Stimulated activated CD4-positive, alpha-beta T cell treated with anti-CD3 and anti-CD28 coated beads, TNF-alpha, amount 100 ng/mL, for 4 hours (primary cell): ENCODE data around the gene ARL14EP.

Source experiments
- DNase-seq, 3 experiments: peaks; one replicate each; pipeline ENCODE4 v3.0.0-alpha.2; 2020; ENCODE audit warnings: low read depth in 3 of 3

The ARL14EP gene

GRCh38 chr11:30326906-30327305, 4.0 kb downstream of the ARL14EP start:
- DNase-seq = no peak

- DNase-seq = no peak
These were observed 5.8 kb downstream of the ARL14EP start for GRCh38 chr11:30328681-30329080.

GRCh38 chr11:30329150-30329940, 6.4 kb downstream of the ARL14EP start:
- DNase-seq = no peak

- DNase-seq = no peak
These were observed 10.5 kb downstream of the ARL14EP start for GRCh38 chr11:30333405-30333804.

- DNase-seq = no peak
These were observed 19.8 kb downstream of the ARL14EP start for GRCh38 chr11:30342736-30343166.

- DNase-seq = no peak
These were observed 21.2 kb downstream of the ARL14EP start for GRCh38 chr11:30344085-30344484.

- no peak for DNase-seq
These were observed 22.7 kb downstream of the ARL14EP start for GRCh38 chr11:30345644-30346043.

DNA sequence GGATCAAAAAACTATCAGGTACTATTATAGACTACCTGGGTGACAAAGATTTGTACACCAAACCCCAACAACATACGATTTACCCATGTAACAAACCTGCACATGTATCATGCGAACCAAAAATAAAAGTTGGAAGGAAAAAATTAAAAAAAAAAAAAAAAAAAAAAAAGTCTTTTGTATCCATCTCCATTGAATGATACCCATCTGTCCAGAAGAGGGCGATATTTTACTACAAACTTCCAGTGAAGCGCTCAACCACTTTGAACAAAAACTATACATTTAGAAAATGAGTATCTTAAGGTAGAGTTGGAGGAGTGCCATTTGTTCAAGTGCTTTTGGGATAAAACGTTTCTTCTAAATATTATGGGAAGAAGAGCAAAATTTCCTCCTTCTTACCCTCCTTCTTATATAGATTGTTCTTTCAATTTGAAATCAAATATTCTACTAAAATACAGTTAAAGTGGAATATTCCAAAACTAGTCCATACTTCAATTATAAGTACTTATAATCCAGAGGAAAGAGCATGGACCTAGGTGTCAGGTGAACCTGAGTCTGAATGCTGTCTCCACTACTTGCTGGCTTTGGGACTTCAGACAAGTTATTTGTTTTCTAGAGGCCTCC, 23.3 kb downstream of the ARL14EP start:
- no peak for DNase-seq

DNA sequence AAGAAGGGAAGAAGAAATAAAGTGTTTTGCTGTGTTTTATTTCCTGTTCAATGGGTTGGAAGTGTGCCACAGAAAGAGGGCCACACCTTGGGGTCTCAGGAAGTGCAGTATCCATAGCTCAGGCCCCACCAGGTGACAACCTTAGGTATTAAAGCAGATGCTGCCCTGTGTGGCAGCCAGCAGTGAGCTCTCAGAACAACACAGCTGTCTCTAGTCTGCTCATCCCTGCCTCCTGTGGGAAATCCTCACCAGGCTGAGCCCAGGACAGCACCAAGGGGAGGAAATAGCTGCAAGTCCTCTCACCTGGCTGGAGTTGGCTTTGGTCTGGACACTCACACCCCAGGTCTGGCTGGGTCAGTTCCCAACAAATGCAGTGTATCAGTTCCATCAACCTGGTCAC, 25.1 kb downstream of the ARL14EP start:
- no peak for DNase-seq

DNA sequence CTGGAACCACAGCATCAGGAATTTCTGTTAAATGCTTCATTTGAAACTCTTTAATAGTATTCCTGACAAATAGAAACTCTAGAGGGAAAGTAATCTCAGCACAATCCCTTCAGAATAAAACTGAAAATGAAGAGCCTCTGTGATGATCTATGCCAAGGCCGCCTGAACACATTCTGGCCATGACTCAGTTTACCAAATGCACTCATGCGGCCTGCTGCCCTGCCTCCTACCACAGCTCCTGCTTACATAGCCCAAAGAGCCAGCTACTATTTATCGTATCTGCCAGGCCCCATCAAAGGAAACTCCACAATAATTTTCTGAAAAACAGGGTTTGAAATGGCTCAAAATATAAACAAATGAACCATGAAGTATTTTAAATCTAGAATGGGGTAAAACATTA, 27.0 kb downstream of the ARL14EP start:
- no peak for DNase-seq

GRCh38 chr11:30350384-30350783, 27.5 kb downstream of the ARL14EP start:
- DNase-seq = no peak

DNA sequence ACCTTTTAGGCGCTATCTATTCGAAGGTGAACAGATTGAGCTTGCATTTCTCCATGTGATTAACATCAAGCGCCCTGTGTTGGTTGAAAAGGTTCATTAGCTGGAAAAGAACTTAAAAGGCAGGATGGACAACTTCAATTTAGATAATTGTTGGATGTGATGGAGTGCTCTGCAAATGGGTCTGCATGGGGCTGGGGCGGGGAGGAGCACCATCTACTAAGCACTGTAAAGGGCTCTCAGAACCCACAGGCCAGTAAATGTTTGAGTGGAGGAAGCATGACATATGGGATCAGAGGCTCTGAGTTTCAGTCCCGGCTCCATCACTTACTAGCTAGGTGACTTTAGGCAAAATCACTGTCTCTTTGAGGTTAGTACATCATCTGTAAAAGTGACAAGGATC, 28.2 kb downstream of the ARL14EP start:
- no peak for DNase-seq

GRCh38 chr11:30356391-30356790, 33.5 kb downstream of the ARL14EP start:
- DNase-seq = no peak

DNA sequence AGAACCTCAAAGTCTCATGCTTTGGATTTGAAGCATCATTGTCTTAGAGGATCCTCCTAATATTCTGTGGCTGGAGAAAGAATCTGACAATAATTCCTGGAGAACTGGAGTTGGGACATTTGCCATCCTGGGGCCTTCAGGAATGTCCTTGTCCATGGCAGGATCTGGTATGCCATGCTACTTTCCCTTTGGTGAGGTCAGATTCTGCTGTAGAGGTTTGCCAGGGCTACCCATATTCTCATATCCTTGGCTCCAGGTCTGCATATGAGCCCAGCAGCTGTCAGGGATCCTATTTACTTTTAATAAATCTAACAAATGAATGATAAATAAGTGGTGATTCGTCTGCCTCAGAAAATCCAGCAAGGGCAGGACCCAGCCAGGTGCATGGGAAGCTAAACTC, 35.0 kb downstream of the ARL14EP start:
- DNase-seq = no peak

DNA sequence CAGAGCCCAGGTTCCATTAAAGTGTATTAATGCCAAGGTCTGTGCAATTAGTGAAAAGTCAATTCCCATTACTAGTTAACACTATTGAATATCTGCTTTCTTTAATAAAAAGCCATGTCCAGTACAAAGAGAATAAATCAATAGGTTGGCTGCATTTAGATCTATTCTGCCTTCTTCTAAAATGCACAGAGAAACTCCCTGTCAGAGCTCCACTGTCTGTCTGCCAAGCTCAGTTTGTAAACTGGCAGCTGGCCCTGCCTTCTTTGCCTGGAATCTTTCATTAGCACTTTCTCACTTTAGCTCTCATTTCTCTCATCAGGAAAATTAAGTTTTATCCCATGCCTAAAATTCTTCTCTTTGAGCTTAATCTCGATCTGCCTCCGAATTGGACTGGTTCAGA, 35.6 kb downstream of the ARL14EP start:
- no peak for DNase-seq

DNA sequence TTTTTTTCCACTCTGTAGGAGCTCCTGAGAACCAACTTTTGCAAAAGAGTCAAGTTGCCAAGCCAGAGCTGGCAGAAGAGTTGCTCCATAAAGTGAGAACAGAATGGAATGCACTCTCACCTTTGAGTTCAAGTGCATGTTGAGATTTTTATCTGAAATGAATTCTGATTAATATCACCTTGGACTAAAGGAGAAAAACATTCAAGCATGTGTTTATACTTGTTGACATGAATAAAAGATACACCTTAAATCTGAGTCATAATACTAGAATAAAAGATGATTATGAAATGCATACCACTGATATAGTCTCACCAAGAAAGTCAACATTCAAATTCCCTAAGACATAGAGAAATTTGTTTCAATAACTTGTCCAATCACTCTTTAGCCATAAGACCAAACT, 37.8 kb downstream of the ARL14EP start:
- DNase-seq = no peak

DNA sequence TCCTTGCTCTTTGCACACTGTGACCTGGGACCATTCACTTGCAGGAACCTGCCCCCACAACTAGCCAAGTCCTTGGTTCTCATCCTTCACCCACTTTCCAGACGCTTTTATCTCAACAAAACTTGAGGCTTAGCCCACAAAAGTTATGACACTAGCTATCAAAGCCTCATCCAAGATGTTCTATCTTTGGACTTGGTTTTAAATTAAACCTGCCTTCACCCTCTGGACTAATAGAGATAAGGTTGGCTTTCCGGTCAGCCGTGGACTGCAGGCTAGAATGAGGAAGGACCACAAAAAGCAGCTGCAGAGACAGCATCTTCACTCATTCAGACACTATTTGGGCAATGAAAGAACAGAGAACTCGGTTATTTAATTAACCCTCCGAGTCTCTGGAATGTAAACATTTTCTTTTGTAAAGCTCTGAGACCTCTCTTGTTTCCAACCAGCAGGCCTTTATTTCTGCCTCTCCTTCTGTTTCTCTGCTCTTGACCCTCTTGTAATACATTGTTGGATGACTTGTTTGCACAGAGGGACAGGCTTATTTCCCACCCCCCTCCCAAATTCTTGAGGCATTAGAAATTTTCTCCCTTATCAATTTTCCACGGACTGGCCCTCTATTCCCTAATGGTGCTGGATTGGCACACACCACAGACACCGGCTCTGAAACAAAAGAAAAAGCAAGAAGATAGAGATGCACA, 41.4 kb downstream of the ARL14EP start:
- DNase-seq = no peak

GRCh38 chr11:30364837-30365482, 42.1 kb downstream of the ARL14EP start:
- no peak for DNase-seq

DNA sequence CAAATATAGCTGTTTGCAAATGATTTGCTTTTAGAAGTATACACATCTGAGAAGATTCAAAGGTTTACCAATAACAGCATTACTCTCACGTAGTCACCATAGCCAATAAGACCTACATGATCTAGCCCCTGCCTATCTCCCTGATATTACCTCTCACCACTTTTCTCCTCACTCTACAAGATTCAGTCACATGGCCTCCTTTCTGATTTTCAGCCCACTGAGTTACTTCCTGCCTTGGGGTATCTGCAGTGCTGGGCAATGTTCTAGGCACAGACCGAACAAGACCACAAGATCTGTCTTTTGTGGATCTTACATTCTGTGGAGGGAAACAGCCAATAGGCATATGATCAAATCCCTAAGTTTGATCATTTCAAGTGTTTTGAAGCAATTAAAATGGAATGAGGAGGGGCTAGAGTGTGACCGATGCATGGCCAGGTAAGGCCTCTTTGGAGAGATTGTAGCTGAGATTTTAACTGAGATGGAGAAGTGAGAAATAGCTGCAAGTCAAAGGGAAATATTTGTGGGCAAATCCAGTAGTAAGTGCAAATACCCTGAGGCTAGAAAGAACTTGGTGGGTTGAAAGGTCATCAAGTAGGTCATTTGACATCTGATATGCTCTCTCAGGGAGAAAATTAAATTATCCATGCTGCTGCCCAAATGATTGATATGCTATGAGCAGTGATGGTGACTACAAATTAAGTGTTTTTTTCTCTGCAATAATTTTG, 43.1 kb downstream of the ARL14EP start:
- no peak for DNase-seq

DNA sequence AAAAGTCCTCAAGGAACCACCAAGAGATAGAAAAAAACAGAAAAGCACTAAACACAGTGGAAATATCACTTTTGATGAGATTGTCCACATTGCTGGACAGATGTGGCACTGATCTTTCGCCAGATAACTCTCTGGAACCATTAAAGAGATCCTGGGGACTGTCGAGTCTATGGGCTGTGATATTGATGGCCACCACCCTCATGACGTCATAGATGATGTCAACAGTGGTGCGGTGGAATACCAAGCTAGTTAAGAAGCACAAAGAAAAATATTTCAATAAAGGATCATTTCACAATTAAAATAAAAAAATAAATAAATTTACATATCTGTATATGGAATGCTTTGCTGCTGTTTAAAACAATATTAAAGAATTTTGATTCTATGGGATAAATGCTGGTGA, 45.5 kb downstream of the ARL14EP start:
- no peak for DNase-seq

GRCh38 chr11:30370164-30370563, 47.3 kb downstream of the ARL14EP start:
- no peak for DNase-seq

DNA sequence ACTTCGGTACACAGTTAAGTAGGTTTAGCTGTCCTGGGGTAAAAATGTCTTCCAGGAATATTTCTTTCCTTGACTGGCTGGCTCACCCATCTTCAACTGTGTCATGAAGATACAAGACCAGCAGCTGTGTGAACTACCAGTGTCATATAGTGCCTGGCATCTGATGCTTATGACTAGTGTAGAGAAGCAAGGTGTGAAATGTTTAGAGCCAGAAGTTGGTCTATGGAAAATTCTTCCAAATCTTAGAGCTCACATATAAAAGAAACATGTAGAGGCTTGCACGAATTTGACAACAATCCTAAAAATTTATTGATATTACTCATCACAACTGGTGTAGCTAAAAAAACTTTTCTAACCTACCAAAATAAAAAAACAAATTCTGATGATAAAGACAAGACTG, 54.4 kb downstream of the ARL14EP start:
- DNase-seq = no peak
